HG02973 (cell line): ENCODE data around the gene GNL1.
"Not testable (repeated sequence)": the region's sequence is repeated elsewhere in the genome, so short reads cannot be mapped to it uniquely, and the experiment has no call there.

Experiments used
- ATAC-seq: cut with Tn5 transposase; IDR thresholded peaks from one replicate; pipeline ENCODE4 v1.9.1; 2021; ENCODE audit warnings: moderate library complexity; ENCODE audit not compliant: unreplicated experiment

Gene GNL1

GRCh38 chr6:30500421-30501355 is 55.6 kb downstream of the GNL1 start:
- no peak for ATAC-seq

GRCh38 chr6:30498705-30499104 is 57.6 kb downstream of the GNL1 start:
- not testable (repeated sequence) for ATAC-seq

GRCh38 chr6:30497714-30498113 is 58.6 kb downstream of the GNL1 start:
- no peak for ATAC-seq

- ATAC-seq: not testable (repeated sequence)
These were observed 59.1 kb downstream of the GNL1 start for GRCh38 chr6:30497261-30497599.

- ATAC-seq: no peak
These were observed 60.3 kb downstream of the GNL1 start for GRCh38 chr6:30495993-30496392.

- not testable (repeated sequence) for ATAC-seq
These were observed 61.2 kb downstream of the GNL1 start for GRCh38 chr6:30495060-30495459.

- no peak for ATAC-seq
These were observed 61.9 kb downstream of the GNL1 start for GRCh38 chr6:30494291-30494861.

GRCh38 chr6:30493643-30494250 is 62.5 kb downstream of the GNL1 start:
- no peak for ATAC-seq

GRCh38 chr6:30491991-30492952 is 64.0 kb downstream of the GNL1 start:
- ATAC-seq: no peak
